Thyroid gland (tissue), 4 donors: Measurements from ENCODE around the gene PDLIM1.
A peak's percentile ranks its signal among the peaks of the same experiment; 100 is the strongest.

ENCODE experiments used
- CTCF ChIP-seq, 6 experiments: fragments of 200-600 bp in 3 of 6; fragments of 450-650 bp in 3 of 6; sonication (generic) in 3 of 6; IDR thresholded peaks; one replicate each; pipeline ENCODE4 v1.5.1; 2016 to 2019; ENCODE audit warnings: antibody characterized with exemption in 6 of 6, mild to moderate bottlenecking in 2 of 6, inconsistent platforms in 1 of 6, moderate library complexity in 1 of 6
- POLR2A ChIP-seq, 2 donors: fragments of 450-650 bp; IDR thresholded peaks; one replicate each; pipeline ENCODE4 v1.6.1; 2017; ENCODE audit warnings: antibody characterized with exemption in 2 of 2, mild to moderate bottlenecking in 2 of 2, moderate library complexity in 1 of 2

- TF ChIP-seq CTCF (IDR thresholded peaks at IDR 0.05) (peak; percentile 66 to 84 (median 76)), POLR2A (IDR thresholded peaks at IDR 0.05) (no peak)
Observed at GRCh38 chr10:95246582-95247051, 44.2 kb downstream of the PDLIM1 start.
